DLD1 (cell line): ENCODE measurements around the gene PGGHG.
"Not testable (repeated sequence)": the region's sequence is repeated elsewhere in the genome, so short reads cannot be mapped to it uniquely, and the experiment has no call there.

Experiments
- in situ Hi-C: cut with HindIII; loops from 2 replicates; pipeline ENCODE4 v1.10.0; 2017; ENCODE audit warnings: low sequenced_read_pairs

The PGGHG gene

DNA sequence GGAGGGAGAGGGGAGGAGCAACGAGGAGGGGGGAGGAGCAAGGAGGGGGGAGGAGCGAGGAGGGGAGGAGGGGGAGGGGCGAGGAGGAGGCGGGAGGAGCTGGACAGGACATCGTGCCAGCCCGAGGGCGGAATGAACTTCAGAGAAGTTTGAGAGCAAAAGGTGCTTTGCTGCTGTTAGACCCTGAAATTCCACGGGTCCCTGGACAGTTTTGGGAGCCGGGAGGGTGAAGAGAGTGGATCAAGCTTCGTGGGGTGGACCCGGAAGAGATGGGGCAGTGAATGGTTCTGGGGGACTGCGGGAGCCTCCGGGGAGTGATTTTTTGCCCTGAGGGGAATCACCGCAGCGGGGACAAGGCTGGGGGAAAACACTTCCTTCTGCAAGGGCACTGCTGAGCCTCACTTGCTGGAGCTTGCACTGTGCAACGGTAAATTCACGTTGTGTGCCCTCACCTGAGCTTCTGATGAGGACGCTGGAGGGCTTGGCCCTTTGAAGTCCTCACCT is 21.4 kb upstream of the PGGHG start:
- in situ Hi-C loops: no loop called here

DNA sequence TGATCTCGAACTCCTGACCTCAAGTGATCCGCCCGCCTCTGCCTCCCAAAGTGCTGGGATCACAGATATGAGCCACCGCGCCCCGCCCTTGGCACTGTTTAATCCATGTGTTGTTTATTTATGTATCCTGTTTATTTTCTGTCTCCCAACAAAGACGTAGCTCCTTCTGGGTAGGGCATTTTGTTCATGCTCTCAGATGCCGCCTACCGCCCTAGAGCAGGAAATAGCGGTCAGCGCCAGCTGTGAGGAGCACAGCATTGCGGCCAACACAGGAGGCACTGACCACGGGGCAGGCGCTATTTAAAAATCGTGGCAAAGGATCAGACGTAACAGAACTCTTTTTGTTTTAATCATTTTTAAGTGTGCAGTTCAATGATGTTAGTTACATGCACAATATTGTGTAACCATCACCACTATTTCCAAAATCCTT is 20.2 kb upstream of the PGGHG start:
- in situ Hi-C loops: not testable (repeated sequence)

DNA sequence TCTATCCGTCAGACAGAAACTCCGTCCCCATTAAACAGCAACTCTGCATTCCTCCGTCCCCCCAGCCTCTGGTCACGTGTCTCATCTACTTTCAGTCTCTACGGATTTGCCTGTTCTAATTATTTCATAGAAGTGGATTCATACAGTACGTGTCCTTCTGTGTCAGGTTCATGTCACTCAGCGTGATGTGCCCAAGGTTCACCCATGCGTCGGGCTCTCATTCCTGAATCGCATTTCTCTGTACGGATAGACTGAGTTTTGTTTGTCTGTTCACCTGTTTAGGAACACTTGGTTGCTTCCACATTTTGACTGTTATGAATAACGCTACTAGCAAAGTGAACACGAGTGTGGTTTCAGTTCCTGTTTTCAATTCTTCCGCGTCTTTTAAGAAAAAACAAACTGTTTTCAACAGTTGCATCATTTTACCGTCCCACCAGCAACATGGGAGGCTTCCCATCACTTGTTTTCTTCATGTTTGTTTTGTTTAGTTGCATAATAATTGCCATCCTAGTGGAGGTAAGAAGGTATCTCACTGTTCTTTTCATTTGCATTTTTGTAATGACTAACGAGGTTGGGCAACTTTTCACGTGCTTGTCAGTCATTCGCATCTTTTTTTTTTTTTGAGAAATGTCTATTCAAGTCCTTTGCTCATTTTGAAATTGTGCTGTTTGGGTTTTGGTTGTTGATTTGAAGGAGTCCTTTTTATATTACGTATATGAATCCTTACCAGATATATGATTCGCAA is 19.6 kb upstream of the PGGHG start:
- in situ Hi-C loops: no loop called here

DNA sequence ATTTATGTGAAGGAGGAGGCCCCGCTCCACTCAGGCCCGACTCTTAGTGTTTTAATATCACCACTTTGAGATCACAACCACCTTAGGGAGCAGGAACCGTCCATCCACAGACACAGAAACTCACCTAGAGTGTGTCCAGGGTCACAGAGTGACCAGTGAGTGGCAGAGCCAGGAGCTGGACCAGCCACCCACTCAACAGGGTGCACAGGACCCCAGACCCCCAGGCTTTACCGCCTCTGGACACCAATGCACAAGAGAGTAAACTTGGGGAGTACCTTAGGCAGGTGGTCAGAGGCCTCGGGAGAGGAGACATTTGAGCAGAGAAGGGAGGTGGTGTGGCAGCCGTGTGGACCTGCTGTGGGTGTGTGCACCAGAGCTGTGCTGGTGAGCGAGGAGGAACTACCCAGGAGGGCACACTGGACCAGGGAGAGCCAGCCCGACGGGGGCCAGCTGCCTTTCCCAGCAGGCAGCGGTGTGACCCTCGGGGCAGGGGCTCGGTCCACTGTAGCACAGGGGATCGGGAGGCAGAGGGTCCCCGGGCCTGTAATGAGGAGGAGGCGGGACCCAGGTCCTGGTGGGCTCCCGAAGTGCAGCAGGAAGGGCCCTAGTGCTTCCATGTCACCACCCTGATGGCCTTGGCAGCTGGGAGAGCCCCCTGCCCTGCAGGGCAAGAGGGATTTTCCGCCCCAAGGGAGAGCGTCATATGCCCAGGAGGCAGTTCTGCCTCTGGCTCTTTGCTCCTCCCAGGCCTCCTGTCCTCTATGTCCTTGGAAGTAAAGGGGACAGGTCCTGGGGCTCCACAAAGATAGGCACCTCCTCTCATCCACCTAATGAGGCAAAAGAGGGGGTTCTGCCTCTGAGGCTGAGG is 18.2 kb upstream of the PGGHG start:
- in situ Hi-C loops: no loop called here

DNA sequence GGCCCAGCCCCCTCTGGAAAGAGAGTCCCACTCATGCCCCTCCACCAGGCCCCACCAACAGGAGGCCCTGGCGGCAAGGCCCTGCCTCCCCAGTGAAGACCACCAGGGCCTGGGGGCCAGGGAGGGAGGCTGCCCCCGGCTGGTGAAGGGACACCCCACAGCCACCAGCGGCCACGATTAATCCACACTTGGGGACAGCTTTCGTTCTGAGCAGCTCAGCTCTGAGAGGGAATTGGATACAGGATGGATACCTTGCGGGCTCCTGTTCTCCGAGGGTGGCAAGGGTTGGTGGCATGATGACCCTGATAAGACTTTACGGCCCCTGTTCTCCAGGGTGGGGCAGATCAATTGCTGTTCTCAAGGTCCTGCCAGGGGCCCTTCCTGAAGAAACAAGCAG is 17.6 kb upstream of the PGGHG start:
- in situ Hi-C loops: no loop called here

DNA sequence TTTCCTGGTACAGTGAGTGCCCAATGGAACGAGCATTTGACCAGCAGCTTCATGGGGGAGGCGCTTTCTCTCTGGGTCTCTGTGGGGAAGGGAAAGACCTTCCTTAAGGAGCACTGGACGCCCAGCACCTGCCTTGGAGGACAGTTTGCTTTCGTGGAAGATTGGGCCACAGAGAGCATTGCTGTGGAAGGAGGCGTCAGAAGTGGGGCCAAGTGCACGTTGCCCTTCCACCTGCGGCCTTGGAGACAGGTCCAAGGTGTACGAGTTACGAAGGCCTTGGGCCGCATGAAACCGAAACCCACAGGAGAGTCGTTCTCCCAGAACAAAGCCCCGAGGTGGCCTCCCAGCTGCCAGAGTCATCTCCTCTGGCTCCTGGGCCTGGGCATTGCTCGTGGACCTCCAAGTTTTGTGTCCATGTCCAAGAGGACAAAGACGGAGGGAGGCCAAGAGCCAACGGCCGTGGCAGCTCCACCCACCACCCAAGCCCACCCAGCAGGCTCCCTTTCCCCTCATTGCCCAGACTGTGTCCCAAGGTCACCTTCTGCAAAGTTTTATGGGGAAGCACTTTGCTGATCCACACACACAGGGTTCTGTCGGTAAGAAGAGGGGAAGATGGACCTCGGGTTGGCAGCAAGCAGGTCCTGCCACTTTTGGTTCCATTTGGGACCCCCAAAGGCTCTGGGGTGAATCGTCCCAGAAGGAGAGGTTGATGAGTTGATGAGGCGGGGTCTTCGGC is 16.6 kb upstream of the PGGHG start:
- in situ Hi-C loops: no loop called here

DNA sequence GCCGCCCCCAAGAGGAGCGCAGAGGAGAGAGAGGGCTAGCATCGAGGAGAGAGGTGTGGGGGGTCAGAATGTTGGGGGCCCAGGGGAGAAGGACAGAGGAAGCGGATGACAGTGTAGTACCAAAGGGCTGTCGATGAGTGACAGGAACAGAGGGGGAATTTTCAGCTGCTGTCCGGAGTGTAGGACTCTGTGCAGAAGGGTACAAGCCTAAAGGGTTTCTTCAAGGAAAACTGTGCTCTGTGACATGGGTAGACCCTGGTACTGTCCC is 16.1 kb upstream of the PGGHG start:
- in situ Hi-C loops: no loop called here

DNA sequence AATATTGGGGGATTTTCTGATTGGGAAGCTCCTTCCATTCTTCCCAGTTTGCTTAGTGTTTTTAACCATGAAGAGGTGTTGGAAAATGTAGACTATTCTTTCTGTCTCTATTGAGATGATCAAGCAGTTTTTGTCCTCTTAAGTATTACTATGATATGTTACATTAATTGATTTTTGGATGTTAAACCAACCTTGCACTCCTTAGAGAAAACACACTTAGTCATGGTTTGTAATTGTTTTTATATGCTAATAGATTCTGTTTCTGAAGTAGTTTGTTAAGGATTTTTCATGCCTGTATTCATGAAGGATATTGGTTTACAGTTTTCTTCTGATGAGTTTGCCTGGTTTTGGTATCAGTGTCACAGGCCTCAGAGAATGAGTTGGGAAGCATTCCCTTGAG is 12.7 kb upstream of the PGGHG start:
- in situ Hi-C loops: no loop called here

DNA sequence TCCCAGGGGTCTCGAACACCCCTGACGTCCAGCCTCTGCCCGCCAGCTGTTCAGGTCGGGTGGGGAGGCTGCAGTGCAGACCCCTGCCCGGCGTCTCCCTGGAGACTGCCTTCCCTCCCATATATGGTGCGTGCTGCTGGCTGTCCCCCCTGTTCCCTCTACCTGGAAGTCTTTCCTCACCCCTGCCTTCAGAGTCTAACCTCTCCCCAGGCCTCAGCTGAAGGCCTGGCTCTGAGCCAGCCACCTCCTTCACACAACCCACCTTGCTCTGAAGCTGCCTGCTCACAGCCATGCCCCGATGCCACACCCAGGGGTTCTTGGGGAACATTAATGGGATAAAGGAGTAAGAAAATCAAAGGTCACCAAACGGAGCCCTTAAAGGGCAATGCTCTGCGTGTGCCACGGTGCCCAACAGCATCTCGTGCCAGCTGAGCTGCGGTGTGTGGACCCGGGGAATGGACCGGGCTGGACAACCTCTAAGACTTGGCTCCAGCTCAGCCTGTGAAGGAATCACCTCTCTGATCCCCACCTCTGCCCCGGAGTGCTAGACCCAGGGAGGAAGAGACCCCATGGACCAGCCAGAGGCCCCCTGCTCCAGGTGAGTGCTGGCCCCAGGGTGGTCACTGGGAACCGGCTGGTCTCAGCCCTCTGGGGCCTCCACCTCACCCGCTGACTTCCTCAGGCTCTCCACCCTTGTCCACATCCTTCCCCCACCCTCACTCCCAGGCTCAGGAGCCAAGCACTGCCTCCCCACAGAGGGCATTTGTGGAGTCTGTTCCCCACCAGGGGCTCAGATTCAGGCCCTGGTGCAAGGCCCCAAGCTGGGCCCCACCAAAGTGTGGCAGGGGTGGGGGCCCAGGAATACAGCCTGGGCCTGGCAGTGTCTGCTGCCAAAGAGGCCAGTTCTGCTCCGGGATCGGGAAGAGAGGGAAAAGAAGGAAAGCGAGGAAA is 10.7 kb upstream of the PGGHG start, which contains the start of gene NLRP6:
Gene NLRP6, plus strand, starts transcription at position 407 of the 951 bp plus-strand sequence. Its CDS starts 163 bp downstream, at position 570.
- in situ Hi-C loops: no loop called here

DNA sequence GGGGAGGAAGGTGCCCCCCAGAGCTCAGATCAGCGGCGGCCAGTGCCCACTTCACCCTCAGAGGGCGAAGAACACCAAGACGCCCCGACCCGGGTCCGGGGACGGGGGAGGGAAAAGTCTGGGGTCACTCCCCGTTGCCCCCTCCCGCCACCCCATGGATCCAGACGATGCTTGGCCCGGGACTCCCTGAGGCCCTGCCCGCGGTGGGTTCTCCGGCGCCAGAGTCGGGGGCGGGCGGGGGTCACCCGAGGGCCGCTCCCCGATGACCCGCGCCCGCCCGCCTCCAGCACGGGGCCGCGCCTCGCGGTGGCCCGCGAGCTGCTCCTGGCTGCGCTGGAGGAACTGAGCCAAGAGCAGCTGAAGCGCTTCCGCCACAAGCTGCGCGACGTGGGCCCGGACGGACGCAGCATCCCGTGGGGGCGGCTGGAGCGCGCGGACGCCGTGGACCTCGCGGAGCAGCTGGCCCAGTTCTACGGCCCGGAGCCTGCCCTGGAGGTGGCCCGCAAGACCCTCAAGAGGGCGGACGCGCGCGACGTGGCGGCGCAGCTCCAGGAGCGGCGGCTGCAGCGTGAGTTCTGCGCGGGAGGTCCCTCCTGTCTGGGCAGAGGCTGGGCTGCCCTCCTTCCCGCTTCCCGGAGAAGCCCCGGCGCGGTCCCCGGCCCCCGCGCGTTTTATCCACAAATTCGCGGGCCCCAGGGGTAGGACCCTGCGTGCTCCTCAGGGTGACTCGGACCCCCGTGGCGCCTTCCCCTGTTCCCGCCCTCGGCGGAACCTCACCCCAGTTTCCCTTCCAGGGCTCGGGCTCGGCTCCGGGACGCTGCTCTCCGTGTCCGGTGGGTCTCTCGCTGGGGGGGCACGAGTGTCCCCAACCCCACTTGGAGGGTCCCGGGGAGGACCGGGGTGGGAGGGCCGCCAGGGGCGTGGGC is 9.6 kb upstream of the PGGHG start:
- in situ Hi-C loops: no loop called here

DNA sequence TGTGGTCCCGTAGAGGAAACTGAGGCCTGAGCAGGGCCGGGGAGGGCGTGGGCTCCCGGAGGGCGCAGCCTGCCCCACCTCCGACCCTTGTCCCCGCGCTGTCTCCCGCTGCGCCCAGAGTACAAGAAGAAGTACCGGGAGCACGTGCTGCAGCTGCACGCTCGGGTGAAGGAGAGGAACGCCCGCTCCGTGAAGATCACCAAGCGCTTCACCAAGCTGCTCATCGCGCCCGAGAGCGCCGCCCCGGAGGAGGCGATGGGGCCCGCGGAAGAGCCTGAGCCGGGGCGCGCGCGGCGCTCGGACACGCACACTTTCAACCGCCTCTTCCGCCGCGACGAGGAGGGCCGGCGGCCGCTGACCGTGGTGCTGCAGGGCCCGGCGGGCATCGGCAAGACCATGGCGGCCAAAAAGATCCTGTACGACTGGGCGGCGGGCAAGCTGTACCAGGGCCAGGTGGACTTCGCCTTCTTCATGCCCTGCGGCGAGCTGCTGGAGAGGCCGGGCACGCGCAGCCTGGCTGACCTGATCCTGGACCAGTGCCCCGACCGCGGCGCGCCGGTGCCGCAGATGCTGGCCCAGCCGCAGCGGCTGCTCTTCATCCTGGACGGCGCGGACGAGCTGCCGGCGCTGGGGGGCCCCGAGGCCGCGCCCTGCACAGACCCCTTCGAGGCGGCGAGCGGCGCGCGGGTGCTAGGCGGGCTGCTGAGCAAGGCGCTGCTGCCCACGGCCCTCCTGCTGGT is 8.8 kb upstream of the PGGHG start:
- in situ Hi-C loops: no loop called here

DNA sequence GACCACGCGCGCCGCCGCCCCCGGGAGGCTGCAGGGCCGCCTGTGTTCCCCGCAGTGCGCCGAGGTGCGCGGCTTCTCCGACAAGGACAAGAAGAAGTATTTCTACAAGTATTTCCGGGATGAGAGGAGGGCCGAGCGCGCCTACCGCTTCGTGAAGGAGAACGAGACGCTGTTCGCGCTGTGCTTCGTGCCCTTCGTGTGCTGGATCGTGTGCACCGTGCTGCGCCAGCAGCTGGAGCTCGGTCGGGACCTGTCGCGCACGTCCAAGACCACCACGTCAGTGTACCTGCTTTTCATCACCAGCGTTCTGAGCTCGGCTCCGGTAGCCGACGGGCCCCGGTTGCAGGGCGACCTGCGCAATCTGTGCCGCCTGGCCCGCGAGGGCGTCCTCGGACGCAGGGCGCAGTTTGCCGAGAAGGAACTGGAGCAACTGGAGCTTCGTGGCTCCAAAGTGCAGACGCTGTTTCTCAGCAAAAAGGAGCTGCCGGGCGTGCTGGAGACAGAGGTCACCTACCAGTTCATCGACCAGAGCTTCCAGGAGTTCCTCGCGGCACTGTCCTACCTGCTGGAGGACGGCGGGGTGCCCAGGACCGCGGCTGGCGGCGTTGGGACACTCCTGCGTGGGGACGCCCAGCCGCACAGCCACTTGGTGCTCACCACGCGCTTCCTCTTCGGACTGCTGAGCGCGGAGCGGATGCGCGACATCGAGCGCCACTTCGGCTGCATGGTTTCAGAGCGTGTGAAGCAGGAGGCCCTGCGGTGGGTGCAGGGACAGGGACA is 8.0 kb upstream of the PGGHG start:
- in situ Hi-C loops: no loop called here

DNA sequence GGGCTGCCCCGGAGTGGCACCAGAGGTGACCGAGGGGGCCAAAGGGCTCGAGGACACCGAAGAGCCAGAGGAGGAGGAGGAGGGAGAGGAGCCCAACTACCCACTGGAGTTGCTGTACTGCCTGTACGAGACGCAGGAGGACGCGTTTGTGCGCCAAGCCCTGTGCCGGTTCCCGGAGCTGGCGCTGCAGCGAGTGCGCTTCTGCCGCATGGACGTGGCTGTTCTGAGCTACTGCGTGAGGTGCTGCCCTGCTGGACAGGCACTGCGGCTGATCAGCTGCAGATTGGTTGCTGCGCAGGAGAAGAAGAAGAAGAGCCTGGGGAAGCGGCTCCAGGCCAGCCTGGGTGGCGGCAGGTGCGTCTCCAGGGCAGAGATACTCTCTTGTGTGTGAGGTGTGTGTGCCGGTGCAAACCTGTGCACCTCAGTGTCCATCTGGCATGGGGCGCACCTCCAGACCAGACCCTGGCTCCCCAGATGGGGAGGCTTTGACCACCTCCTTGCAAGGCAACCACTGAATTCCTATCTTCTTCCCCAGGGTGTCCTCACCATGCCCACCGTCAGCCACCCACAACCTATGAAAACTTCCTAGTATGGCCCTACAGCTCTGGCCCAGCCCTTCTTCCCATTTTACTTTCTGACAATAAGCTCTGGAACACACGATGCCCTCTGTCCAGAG is 7.3 kb upstream of the PGGHG start:
- in situ Hi-C loops: no loop called here

DNA sequence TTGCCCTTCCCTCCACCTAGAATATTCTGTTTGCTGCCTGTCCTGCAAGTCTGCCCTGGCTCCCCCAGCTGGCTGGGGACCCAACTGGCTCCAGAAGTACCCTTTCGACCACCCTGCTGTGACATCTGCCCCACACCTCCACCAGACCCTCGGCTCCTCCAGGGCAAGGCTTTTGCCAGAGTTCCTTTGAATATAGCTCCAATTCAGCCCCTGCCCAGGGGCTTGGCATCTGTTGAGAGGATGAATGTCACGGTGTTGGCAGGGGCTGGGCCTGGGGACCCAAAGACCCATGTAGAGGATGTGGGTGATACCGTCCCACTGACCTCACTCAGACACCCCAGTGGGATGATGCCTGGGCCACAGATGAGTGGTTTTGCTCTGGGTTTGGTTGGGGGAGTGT is 6.8 kb upstream of the PGGHG start:
- in situ Hi-C loops: no loop called here

DNA sequence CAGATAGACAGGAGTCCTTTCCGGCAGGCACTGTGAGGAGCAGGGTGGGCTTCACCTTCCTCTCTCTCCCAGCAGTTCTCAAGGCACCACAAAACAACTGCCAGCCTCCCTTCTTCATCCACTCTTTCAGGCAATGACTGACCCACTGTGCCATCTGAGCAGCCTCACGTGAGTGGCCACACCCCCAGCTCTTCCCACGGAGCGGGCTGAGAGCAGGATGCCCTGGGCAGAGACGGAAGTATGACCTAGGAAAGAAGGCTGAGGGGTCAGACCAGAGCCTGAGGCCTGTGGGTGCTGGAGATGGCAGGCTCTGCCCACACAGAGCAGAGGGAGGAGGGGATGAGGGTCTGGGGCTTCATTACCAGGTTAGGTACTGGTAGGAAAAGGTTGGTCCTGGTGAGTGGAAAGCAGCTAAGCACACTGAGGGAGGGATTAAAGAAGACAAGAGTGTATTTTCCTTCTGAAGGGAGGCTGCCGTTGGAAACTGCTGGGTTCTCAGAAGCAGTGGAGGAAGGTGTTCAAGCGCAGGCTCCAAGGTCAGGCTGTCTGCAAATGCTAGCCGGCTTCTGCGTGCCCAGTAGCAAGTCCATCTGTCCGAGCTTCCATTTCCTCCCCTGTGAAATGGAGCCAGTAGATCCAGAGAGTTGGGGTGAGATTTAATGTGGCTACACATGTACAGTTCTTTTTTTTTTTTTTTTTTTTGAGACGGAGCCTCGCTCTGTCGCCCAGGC is 6.1 kb upstream of the PGGHG start:
- in situ Hi-C loops: no loop called here

DNA sequence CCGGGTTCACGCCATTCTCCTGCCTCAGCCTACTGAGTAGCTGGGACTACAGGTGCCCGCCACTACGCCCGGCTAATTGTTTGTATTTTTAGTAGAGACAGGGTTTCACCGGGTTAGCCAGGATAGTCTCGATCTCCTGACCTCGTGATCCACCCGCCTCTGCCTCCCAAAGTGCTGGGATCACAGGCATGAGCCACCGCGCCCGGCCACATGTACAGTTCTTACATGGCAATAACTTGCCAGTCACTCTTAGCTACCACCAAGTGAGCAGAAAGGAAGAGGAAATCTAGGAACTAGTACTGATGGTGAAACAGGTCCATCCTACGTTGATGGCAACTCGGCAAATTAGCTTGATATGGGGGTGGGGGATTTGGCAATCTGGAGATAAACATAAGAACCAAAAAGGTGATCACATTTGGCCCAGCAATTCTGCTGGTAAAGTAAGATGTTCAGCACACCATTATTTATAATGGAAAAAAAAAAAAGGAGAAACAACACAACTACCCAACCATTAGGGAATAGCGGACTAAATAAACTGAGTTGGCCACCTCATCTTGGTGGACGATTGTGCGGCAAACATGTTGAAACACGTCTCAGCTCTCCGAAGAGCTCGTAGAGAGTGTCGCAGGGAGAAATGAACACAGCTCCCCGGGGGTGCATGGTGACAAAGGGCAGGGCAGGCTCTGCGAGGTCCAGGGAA is 5.4 kb upstream of the PGGHG start:
- in situ Hi-C loops: no loop called here
